Keratinocyte (primary cell): ENCODE data around the gene GPBAR1. TPM values are rescaled to one million over a fixed set of nuclear protein-coding genes. Genes with fewer than 3 reads are reported as not detected.
A peak's percentile ranks its signal among the peaks of the same experiment; 100 is the strongest.

Source experiments
- DNase-seq: peaks from one replicate; pipeline ENCODE4 v3.0.0-alpha.2; 2011; ENCODE audit warnings: low read depth, missing footprints, low spot score
- FAIRE-seq: peaks from 2 replicates; lab custom pipeline; 2011; peaks lifted over from hg19 to GRCh38; lab: Jason Lieb, UNC
- H2AFZ ChIP-seq: 2 replicates; pipeline ENCODE4 v1.6.0; 2012; ENCODE audit warnings: low read length, control low read depth, inconsistent platforms; ENCODE audit not compliant: control insufficient read depth
- H3K27ac ChIP-seq: 2 replicates; pipeline ENCODE4 v1.5.1; 2011; ENCODE audit warnings: low read length; ENCODE audit not compliant: control insufficient read depth, insufficient read depth
- H3K27me3 ChIP-seq: 3 replicates; pipeline ENCODE4 v1.6.0; 2011; ENCODE audit warnings: low read length; ENCODE audit not compliant: control insufficient read depth, insufficient read depth; ENCODE audit errors: extremely low read depth
- H3K36me3 ChIP-seq, 2 experiments: 2 replicates in 1 of 2; 3 replicates in 1 of 2; pipeline ENCODE4 v1.5.1; 2011; ENCODE audit warnings: low read length in 2 of 2, mild to moderate bottlenecking in 1 of 2; ENCODE audit not compliant: control insufficient read depth in 2 of 2, insufficient read depth in 2 of 2; ENCODE audit errors: extremely low read depth in 1 of 2
- H3K4me1 ChIP-seq: 3 replicates; pipeline ENCODE4 v1.5.1; 2011; ENCODE audit warnings: low read length; ENCODE audit not compliant: control insufficient read depth, insufficient read depth; ENCODE audit errors: extremely low read depth
- H3K4me2 ChIP-seq: 3 replicates; pipeline ENCODE4 v1.6.0; 2011; ENCODE audit warnings: low read depth, low read length; ENCODE audit not compliant: control insufficient read depth, insufficient read depth; ENCODE audit errors: extremely low read depth
- H3K4me3 ChIP-seq, 3 experiments: fragments of 200-600 bp in 1 of 3; sonication (generic) in 1 of 3; 2 replicates in 2 of 3; 3 replicates in 1 of 3; pipeline ENCODE4 v1.5.1; 2011 to 2016; ENCODE audit warnings: low read length in 3 of 3, mild to moderate bottlenecking in 3 of 3, control low read depth in 2 of 3, inconsistent platforms in 1 of 3, low read depth in 1 of 3, mixed read lengths in 1 of 3, mixed run types in 1 of 3, moderate library complexity in 1 of 3; ENCODE audit not compliant: control insufficient read depth in 2 of 3, insufficient read depth in 2 of 3; ENCODE audit errors: extremely low read depth in 1 of 3
- H3K79me2 ChIP-seq: 2 replicates; pipeline ENCODE4 v1.6.0; 2012; ENCODE audit warnings: low read length; ENCODE audit not compliant: control insufficient read depth, insufficient read depth
- H3K9ac ChIP-seq: 3 replicates; pipeline ENCODE4 v1.6.0; 2011; ENCODE audit warnings: low read length; ENCODE audit not compliant: control insufficient read depth, insufficient read depth; ENCODE audit errors: extremely low read depth
- H3K9me1 ChIP-seq: 3 replicates; pipeline ENCODE4 v1.6.0; 2011; ENCODE audit warnings: low read length; ENCODE audit not compliant: control insufficient read depth, insufficient read depth; ENCODE audit errors: extremely low read depth
- H3K9me3 ChIP-seq: 2 replicates; pipeline ENCODE4 v1.5.1; 2012; ENCODE audit warnings: low read depth, low read length; ENCODE audit not compliant: control insufficient read depth
- H4K20me1 ChIP-seq: 3 replicates; pipeline ENCODE4 v1.6.0; 2011; ENCODE audit warnings: low read length; ENCODE audit not compliant: control insufficient read depth, insufficient read depth; ENCODE audit errors: extremely low read depth
- EZH2 ChIP-seq: IDR thresholded peaks from one replicate; pipeline ENCODE4 v1.6.1; 2012; ENCODE audit warnings: inconsistent platforms, mild to moderate bottlenecking, low read length, moderate library complexity
- dilution Hi-C: fragments of 300-500 bp; cut with MboI; formaldehyde crosslinking; loops from one replicate; pipeline ENCODE4 v1.7.0; 2020; ENCODE audit warnings: low sequenced_read_pairs; ENCODE audit not compliant: extremely low pct_ligation_motif_present
- polyA plus RNA-seq, 5 experiments: library from polyadenylated mRNA; depleted of rRNA in 3 of 5; stranded (reverse) in 3 of 5; stranded (forward) in 1 of 5; unstranded in 1 of 5; fragments of >200 nt; gene quantifications; 1 replicate in 1 of 5; 2 replicates in 3 of 5; 3 replicates in 1 of 5; pipeline versions ENCODE4 v1.2.1 to v1.2.3, GENCODE V29; 2011 to 2012; ENCODE audit warnings: missing spikeins in 2 of 5, low read depth in 1 of 5, low replicate concordance in 1 of 5
- TF ChIP-seq, protein P1 (sequence below), 3 experiments: IDR thresholded peaks in 1 of 3; conservative IDR thresholded peaks in 1 of 3; optimal IDR thresholded peaks in 1 of 3; 2 replicates in 2 of 3; 3 replicates in 1 of 3; pipeline versions ENCODE3 to v1.5.1; 2011; ENCODE audit warnings: low read length in 3 of 3, mild to moderate bottlenecking in 3 of 3, moderate library complexity in 2 of 3, control low read depth in 1 of 3, inconsistent platforms in 1 of 3; ENCODE audit not compliant: insufficient read depth in 2 of 3; ENCODE audit errors: extremely low read depth in 1 of 3

GPBAR1 gene
- polyA plus RNA-seq, 1 donor (not counting 4 experiments of a cell fraction or from before 2014, with no cell fraction given), result 0.12 TPM

- H3K9me1 ChIP-seq, result peaks cover 1% of the 10 kb centered on the region
- peaks cover 41% of the 10 kb centered on the region for H3K79me2 ChIP-seq
- H2AFZ ChIP-seq, result peak overlapping the region; percentile 96
- TF ChIP-seq EZH2, result no peak
- TF ChIP-seq, protein P1, sequence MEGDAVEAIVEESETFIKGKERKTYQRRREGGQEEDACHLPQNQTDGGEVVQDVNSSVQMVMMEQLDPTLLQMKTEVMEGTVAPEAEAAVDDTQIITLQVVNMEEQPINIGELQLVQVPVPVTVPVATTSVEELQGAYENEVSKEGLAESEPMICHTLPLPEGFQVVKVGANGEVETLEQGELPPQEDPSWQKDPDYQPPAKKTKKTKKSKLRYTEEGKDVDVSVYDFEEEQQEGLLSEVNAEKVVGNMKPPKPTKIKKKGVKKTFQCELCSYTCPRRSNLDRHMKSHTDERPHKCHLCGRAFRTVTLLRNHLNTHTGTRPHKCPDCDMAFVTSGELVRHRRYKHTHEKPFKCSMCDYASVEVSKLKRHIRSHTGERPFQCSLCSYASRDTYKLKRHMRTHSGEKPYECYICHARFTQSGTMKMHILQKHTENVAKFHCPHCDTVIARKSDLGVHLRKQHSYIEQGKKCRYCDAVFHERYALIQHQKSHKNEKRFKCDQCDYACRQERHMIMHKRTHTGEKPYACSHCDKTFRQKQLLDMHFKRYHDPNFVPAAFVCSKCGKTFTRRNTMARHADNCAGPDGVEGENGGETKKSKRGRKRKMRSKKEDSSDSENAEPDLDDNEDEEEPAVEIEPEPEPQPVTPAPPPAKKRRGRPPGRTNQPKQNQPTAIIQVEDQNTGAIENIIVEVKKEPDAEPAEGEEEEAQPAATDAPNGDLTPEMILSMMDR (optimal IDR thresholded peaks at IDR 0.05 in 1 of 3, IDR thresholded peaks at IDR 0.05 in 1 of 3, conservative IDR thresholded peaks at IDR 0.05 in 1 of 3; ENCODE audit: extremely low read depth in 1 of 3, insufficient read depth in 2 of 3, low read length in 3 of 3), result no peak
- no peaks in the 10 kb centered on the region for H3K27me3 ChIP-seq
- DNase-seq (no peak), FAIRE-seq (no peak)
- H3K4me1 ChIP-seq, result peaks cover 27% of the 10 kb centered on the region
- H3K4me2 ChIP-seq, result peak overlapping the region; percentile 80
- H3K4me3 ChIP-seq, result peak overlapping the region; percentile 90 to 96 (median 94)
- H4K20me1 ChIP-seq, result peaks cover 9% of the 10 kb centered on the region
- H3K9me3 ChIP-seq, result no peaks in the 10 kb centered on the region
- peak overlapping the region; percentile 92 for H3K27ac ChIP-seq
- H3K9ac ChIP-seq, result peak overlapping the region; percentile 94
- peaks cover 4 to 7% of the 10 kb centered on the region in 2 experiments for H3K36me3 ChIP-seq
- dilution Hi-C loops, result no loop called here
These were observed 44.5 kb upstream of the GPBAR1 start for GRCh38 chr2:218216336-218216673.

- peak within 1 kb of the TSS; percentile 90 to 97 (median 96) for H3K4me3 ChIP-seq
- DNase-seq, result no peak
- peaks cover 32% of the 10 kb centered on the region for H3K4me1 ChIP-seq
- H4K20me1 ChIP-seq, result peaks cover 14% of the 10 kb centered on the region
- no peaks in the 10 kb centered on the region for H3K27me3 ChIP-seq
- H3K36me3 ChIP-seq, result peaks cover 4 to 12% of the 10 kb centered on the region in 2 experiments
- peaks cover 3% of the 10 kb centered on the region for H3K9me1 ChIP-seq
- peaks cover 46% of the 10 kb centered on the region for H3K79me2 ChIP-seq
- H2AFZ ChIP-seq, result peak within 1 kb of the TSS; percentile 96
- peak within 1 kb of the TSS; percentile 80 for H3K4me2 ChIP-seq
- peak within 1 kb of the TSS; percentile 94 for H3K9ac ChIP-seq
- dilution Hi-C loops, result no loop called here
- H3K9me3 ChIP-seq, result no peaks in the 10 kb centered on the region
- no peak for FAIRE-seq
- peak within 1 kb of the TSS; percentile 92 for H3K27ac ChIP-seq
- TF ChIP-seq, protein P1 (optimal IDR thresholded peaks at IDR 0.05 in 1 of 3, IDR thresholded peaks at IDR 0.05 in 1 of 3, conservative IDR thresholded peaks at IDR 0.05 in 1 of 3; ENCODE audit: extremely low read depth in 1 of 3, insufficient read depth in 2 of 3, low read length in 3 of 3), result no peak
- TF ChIP-seq EZH2, result no peak
These were observed 44.0 kb upstream of the GPBAR1 start, which contains the start of gene ARPC2 for GRCh38 chr2:218216674-218217359. ARPC2 (plus strand) TSS chr2:218217189; CDS start chr2:218217471, 282 bp downstream.
